ENCODE measurements around the gene PTPRZ1.

PTPRZ1 gene

DNA sequence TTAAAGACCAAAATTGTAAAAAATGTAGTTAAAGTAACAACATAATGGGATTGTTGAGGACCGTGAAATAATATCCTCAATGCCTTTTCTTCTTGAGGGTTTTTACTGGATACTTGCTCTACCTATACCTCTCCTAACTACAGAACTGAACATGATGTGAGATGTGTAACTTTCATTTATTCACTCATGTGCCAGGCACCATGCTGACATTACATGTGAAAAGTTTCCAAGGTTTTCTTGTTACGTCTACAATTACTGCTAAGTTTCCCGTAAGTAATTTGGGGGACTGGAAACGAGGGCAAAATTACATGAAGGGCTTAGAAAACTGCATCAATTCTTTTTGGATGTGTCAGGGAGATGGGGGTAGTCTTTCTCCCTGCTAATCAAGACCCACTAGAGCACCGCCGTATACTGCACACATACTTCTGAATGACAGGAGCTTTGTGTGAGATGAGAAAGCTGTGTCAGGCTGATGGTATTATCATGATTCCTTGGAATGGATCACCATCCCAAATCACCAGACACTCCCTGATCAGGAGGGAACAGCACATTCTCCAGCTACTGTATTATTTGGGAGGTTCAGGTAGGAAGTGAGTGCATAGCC is 41.8 kb downstream of the PTPRZ1 start:
- no peak overlapping the region for H2BK15ac ChIP-seq (ENCODE audit: low read depth, poor library complexity, severe bottlenecking)
- H3K27me3 ChIP-seq (ENCODE audit: control insufficient read depth in 1 of 2, insufficient read depth in 1 of 2, low read length in 2 of 2), result no peaks in the 10 kb centered on the region
- no peak overlapping the region for H2AK5ac ChIP-seq (ENCODE audit: low read length, severe bottlenecking)
- H4K8ac ChIP-seq (ENCODE audit: low read length), result no peak overlapping the region
- no peak overlapping the region for H3K18ac ChIP-seq (ENCODE audit: low read depth in 1 of 2, low read length in 2 of 2)
- no peaks in the 10 kb centered on the region for H3K79me1 ChIP-seq (replicated peaks; ENCODE audit: low read length, poor library complexity, severe bottlenecking)
- no peak overlapping the region for H2BK5ac ChIP-seq (ENCODE audit: low read depth, low read length, poor library complexity, severe bottlenecking)
- H3K9ac ChIP-seq (ENCODE audit: low read length), result no peak overlapping the region
- no peak overlapping the region for H3K23ac ChIP-seq (ENCODE audit: low read length in 2 of 2)
- H3K27ac ChIP-seq (ENCODE audit: low read length, poor library complexity, severe bottlenecking), result no peak overlapping the region
- DNase-seq, result no peak
- H3K4me2 ChIP-seq (ENCODE audit: low read length, poor library complexity, severe bottlenecking), result no peak overlapping the region
- no peaks in the 10 kb centered on the region for H3K4me1 ChIP-seq (ENCODE audit: control insufficient read depth, insufficient read depth, low read depth, low read length)
- no peak overlapping the region for H3K4ac ChIP-seq (ENCODE audit: low read depth in 1 of 2, low read length in 2 of 2)
- H4K91ac ChIP-seq (ENCODE audit: low read length), result no peak overlapping the region
- no peak overlapping the region for H3K14ac ChIP-seq (ENCODE audit: low read length in 2 of 2)
- WGBS, result 86% methylated on average over 3 of the region's 6 CpGs
- no peak overlapping the region for H2BK12ac ChIP-seq (ENCODE audit: low read length in 2 of 2)
- H2AFZ ChIP-seq (ENCODE audit: low read depth, low read length), result no peak overlapping the region
- no peaks in the 10 kb centered on the region for H3K9me3 ChIP-seq (ENCODE audit: control insufficient read depth, low read length)
- no peaks in the 10 kb centered on the region for H3K36me3 ChIP-seq (ENCODE audit: control insufficient read depth in 1 of 2, insufficient read depth in 2 of 2, low read depth in 1 of 2, low read length in 2 of 2)
- H2BK120ac ChIP-seq (ENCODE audit: low read depth, low read length), result no peak overlapping the region
- H3K4me3 ChIP-seq (ENCODE audit: insufficient read depth in 1 of 2, low read depth in 1 of 2, low read length in 2 of 2), result no peak overlapping the region

DNA sequence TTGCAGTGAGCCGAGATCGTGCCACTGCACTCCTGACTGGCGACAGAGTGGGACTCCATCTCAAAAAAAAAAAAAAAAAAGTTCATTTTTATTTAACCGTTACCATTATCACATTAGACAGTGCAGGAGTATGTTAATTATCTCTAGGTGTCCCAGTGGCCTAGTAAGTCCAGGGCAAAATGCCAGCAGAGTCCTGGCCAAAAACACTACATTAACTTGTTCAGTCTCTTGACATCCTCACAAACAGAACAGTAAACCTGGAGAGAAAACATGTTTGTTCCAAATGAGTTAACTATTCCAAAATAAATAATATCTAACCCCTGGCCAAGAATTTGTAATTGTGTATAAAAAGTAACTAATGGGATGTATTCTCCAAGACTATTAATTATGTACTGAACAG is 43.2 kb downstream of the PTPRZ1 start:
- Histone ChIP-seq H3K18ac (ENCODE audit: low read depth in 1 of 2, low read length in 2 of 2) (no peak overlapping the region), H3K9me3 (ENCODE audit: control insufficient read depth, low read length) (no peaks in the 10 kb centered on the region), H2BK120ac (ENCODE audit: low read depth, low read length) (no peak overlapping the region), H2BK12ac (ENCODE audit: low read length in 2 of 2) (no peak overlapping the region), H2AK5ac (ENCODE audit: low read length, severe bottlenecking) (no peak overlapping the region), H3K14ac (ENCODE audit: low read length in 2 of 2) (no peak overlapping the region), H3K27me3 (ENCODE audit: control insufficient read depth in 1 of 2, insufficient read depth in 1 of 2, low read length in 2 of 2) (no peaks in the 10 kb centered on the region), H3K4me1 (ENCODE audit: control insufficient read depth, insufficient read depth, low read depth, low read length) (no peaks in the 10 kb centered on the region), H3K4ac (ENCODE audit: low read depth in 1 of 2, low read length in 2 of 2) (no peak overlapping the region), H4K8ac (ENCODE audit: low read length) (no peak overlapping the region), H3K79me1 (replicated peaks; ENCODE audit: low read length, poor library complexity, severe bottlenecking) (no peaks in the 10 kb centered on the region), H2AFZ (ENCODE audit: low read depth, low read length) (no peak overlapping the region), H4K91ac (ENCODE audit: low read length) (no peak overlapping the region), H2BK5ac (ENCODE audit: low read depth, low read length, poor library complexity, severe bottlenecking) (no peak overlapping the region), H3K27ac (ENCODE audit: low read length, poor library complexity, severe bottlenecking) (no peak overlapping the region), H3K23ac (ENCODE audit: low read length in 2 of 2) (no peak overlapping the region), H2BK15ac (ENCODE audit: low read depth, poor library complexity, severe bottlenecking) (no peak overlapping the region), H3K4me2 (ENCODE audit: low read length, poor library complexity, severe bottlenecking) (no peak overlapping the region), H3K9ac (ENCODE audit: low read length) (no peak overlapping the region), H3K36me3 (ENCODE audit: control insufficient read depth in 1 of 2, insufficient read depth in 2 of 2, low read depth in 1 of 2, low read length in 2 of 2) (no peaks in the 10 kb centered on the region), H3K4me3 (ENCODE audit: insufficient read depth in 1 of 2, low read depth in 1 of 2, low read length in 2 of 2) (no peak overlapping the region)
- no peak for DNase-seq
- WGBS, result 95% methylated on average over 4 of the region's 4 CpGs

DNA sequence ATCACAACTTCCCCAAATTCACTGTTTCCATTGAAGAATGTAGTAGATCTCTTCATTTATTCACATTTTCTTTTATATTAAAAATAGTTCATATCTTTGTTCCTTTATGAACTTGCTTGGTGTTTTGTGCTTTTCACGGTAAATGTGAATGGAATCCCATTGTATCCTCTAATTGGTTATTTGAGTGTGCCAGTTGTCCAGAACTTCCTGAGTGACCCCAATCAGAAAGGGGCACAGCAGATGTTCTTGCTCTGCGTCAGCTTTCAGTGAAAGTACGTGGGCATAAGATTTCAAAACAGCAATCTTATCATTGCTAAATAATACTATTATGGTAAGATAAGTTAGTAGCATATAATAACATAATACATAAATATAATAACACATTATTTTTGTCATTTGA is 47.0 kb downstream of the PTPRZ1 start:
- Histone ChIP-seq H2BK5ac (ENCODE audit: low read depth, low read length, poor library complexity, severe bottlenecking) (no peak overlapping the region), H3K4me1 (ENCODE audit: control insufficient read depth, insufficient read depth, low read depth, low read length) (no peaks in the 10 kb centered on the region)

DNA sequence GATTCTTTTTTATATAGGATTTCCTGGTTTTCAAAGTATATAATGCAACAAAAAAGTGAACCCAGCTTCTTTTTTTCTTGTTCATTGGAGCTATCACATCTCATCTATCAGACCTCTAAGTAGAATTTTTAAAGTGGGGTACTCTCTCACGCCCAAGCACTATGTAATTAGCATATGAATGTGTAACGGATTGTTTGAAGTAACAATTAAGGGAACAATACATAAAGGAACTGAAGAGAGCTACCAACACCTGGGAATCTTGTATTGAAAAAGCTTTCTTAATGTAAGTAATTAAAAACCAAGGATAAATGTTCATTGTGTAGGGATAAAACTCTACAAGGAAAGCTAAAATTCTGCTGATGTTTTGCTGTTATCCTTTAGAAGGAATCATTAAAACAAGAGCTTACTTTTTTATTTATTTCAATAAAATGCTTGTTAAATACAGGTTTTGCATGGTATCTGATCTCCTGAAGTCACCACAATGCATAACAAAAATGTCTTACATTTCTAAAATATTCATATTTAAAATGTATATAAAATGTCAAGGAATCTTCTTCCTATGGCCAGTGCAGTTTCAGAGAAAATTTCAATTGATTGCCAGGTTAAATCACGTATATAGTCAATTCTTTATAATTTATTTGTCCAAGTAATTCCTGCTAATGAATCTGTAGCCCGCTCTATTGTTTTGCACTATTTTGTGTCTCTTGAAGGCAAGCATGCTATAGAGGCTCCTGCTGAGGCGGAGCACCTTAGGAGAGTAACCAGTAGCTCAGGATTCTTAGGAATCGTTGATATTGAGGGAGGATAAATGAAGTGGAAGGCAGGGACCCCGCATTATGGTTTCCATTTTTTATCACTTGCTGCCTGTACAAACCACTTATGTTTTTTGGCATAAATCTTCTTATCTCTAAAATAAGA is 51.6 kb downstream of the PTPRZ1 start:
- H3K27me3 ChIP-seq (ENCODE audit: control insufficient read depth in 1 of 2, insufficient read depth in 1 of 2, low read length in 2 of 2), result no peaks in the 10 kb centered on the region
- H3K27ac ChIP-seq (ENCODE audit: low read length, poor library complexity, severe bottlenecking), result no peak overlapping the region
- no peak overlapping the region for H2BK120ac ChIP-seq (ENCODE audit: low read depth, low read length)
- H4K8ac ChIP-seq (ENCODE audit: low read length), result no peak overlapping the region
- H3K79me1 ChIP-seq (replicated peaks; ENCODE audit: low read length, poor library complexity, severe bottlenecking), result no peaks in the 10 kb centered on the region
- no peak overlapping the region for H3K9ac ChIP-seq (ENCODE audit: low read length)
- DNase-seq, result no peak
- H2BK15ac ChIP-seq (ENCODE audit: low read depth, poor library complexity, severe bottlenecking), result no peak overlapping the region
- H3K14ac ChIP-seq (ENCODE audit: low read length in 2 of 2), result no peak overlapping the region
- H2AK5ac ChIP-seq (ENCODE audit: low read length, severe bottlenecking), result no peak overlapping the region
- H3K4me1 ChIP-seq (ENCODE audit: control insufficient read depth, insufficient read depth, low read depth, low read length), result no peaks in the 10 kb centered on the region
- H3K4me2 ChIP-seq (ENCODE audit: low read length, poor library complexity, severe bottlenecking), result no peak overlapping the region
- H3K4ac ChIP-seq (ENCODE audit: low read depth in 1 of 2, low read length in 2 of 2), result no peak overlapping the region
- H4K91ac ChIP-seq (ENCODE audit: low read length), result no peak overlapping the region
- H2BK12ac ChIP-seq (ENCODE audit: low read length in 2 of 2), result no peak overlapping the region
- no peak overlapping the region for H3K18ac ChIP-seq (ENCODE audit: low read depth in 1 of 2, low read length in 2 of 2)
- no peak overlapping the region for H3K4me3 ChIP-seq (ENCODE audit: insufficient read depth in 1 of 2, low read depth in 1 of 2, low read length in 2 of 2)
- 95% methylated on average over 2 of the region's 7 CpGs for WGBS
- no peak overlapping the region for H2AFZ ChIP-seq (ENCODE audit: low read depth, low read length)
- no peak overlapping the region for H2BK5ac ChIP-seq (ENCODE audit: low read depth, low read length, poor library complexity, severe bottlenecking)
- H3K9me3 ChIP-seq (ENCODE audit: control insufficient read depth, low read length), result no peaks in the 10 kb centered on the region
- no peaks in the 10 kb centered on the region for H3K36me3 ChIP-seq (ENCODE audit: control insufficient read depth in 1 of 2, insufficient read depth in 2 of 2, low read depth in 1 of 2, low read length in 2 of 2)
- no peak overlapping the region for H3K23ac ChIP-seq (ENCODE audit: low read length in 2 of 2)

More for the DNA sequence above, 47.0 kb downstream of the PTPRZ1 start:
- 89% methylated on average over 2 of the region's 3 CpGs for WGBS
- no peak overlapping the region for H2BK12ac ChIP-seq (ENCODE audit: low read length in 2 of 2)
- H2AFZ ChIP-seq (ENCODE audit: low read depth, low read length), result no peak overlapping the region
- H3K23ac ChIP-seq (ENCODE audit: low read length in 2 of 2), result no peak overlapping the region
- H3K18ac ChIP-seq (ENCODE audit: low read depth in 1 of 2, low read length in 2 of 2), result no peak overlapping the region
- no peak overlapping the region for H3K14ac ChIP-seq (ENCODE audit: low read length in 2 of 2)
- H2AK5ac ChIP-seq (ENCODE audit: low read length, severe bottlenecking), result no peak overlapping the region
- H3K4ac ChIP-seq (ENCODE audit: low read depth in 1 of 2, low read length in 2 of 2), result no peak overlapping the region
- no peaks in the 10 kb centered on the region for H3K9me3 ChIP-seq (ENCODE audit: control insufficient read depth, low read length)
- no peak overlapping the region for H3K4me2 ChIP-seq (ENCODE audit: low read length, poor library complexity, severe bottlenecking)
- no peak overlapping the region for H3K27ac ChIP-seq (ENCODE audit: low read length, poor library complexity, severe bottlenecking)
- no peak overlapping the region for H2BK120ac ChIP-seq (ENCODE audit: low read depth, low read length)
- H4K8ac ChIP-seq (ENCODE audit: low read length), result no peak overlapping the region
- DNase-seq, result no peak
- H2BK15ac ChIP-seq (ENCODE audit: low read depth, poor library complexity, severe bottlenecking), result no peak overlapping the region
- H3K9ac ChIP-seq (ENCODE audit: low read length), result no peak overlapping the region
- no peaks in the 10 kb centered on the region for H3K36me3 ChIP-seq (ENCODE audit: control insufficient read depth in 1 of 2, insufficient read depth in 2 of 2, low read depth in 1 of 2, low read length in 2 of 2)
- no peaks in the 10 kb centered on the region for H3K27me3 ChIP-seq (ENCODE audit: control insufficient read depth in 1 of 2, insufficient read depth in 1 of 2, low read length in 2 of 2)
- H3K4me3 ChIP-seq (ENCODE audit: insufficient read depth in 1 of 2, low read depth in 1 of 2, low read length in 2 of 2), result no peak overlapping the region
- no peaks in the 10 kb centered on the region for H3K79me1 ChIP-seq (replicated peaks; ENCODE audit: low read length, poor library complexity, severe bottlenecking)
- no peak overlapping the region for H4K91ac ChIP-seq (ENCODE audit: low read length)
